Measurements from ENCODE around the gene ACVRL1.

GRCh38 chr12:51922762-51923505 lies 15.6 kb downstream of the ACVRL1 start:
- TF ChIP-seq, protein P1, sequence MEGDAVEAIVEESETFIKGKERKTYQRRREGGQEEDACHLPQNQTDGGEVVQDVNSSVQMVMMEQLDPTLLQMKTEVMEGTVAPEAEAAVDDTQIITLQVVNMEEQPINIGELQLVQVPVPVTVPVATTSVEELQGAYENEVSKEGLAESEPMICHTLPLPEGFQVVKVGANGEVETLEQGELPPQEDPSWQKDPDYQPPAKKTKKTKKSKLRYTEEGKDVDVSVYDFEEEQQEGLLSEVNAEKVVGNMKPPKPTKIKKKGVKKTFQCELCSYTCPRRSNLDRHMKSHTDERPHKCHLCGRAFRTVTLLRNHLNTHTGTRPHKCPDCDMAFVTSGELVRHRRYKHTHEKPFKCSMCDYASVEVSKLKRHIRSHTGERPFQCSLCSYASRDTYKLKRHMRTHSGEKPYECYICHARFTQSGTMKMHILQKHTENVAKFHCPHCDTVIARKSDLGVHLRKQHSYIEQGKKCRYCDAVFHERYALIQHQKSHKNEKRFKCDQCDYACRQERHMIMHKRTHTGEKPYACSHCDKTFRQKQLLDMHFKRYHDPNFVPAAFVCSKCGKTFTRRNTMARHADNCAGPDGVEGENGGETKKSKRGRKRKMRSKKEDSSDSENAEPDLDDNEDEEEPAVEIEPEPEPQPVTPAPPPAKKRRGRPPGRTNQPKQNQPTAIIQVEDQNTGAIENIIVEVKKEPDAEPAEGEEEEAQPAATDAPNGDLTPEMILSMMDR (IDR thresholded peaks at IDR 0.05) = no peak
- TF ChIP-seq POLR2AphosphoS5 (IDR thresholded peaks at IDR 0.05; ENCODE audit: low read depth, low read length) = no peak
- TF ChIP-seq TCF7L2 (IDR thresholded peaks at IDR 0.05; ENCODE audit: low read depth, low read length) = no peak
- TF ChIP-seq, protein P2, sequence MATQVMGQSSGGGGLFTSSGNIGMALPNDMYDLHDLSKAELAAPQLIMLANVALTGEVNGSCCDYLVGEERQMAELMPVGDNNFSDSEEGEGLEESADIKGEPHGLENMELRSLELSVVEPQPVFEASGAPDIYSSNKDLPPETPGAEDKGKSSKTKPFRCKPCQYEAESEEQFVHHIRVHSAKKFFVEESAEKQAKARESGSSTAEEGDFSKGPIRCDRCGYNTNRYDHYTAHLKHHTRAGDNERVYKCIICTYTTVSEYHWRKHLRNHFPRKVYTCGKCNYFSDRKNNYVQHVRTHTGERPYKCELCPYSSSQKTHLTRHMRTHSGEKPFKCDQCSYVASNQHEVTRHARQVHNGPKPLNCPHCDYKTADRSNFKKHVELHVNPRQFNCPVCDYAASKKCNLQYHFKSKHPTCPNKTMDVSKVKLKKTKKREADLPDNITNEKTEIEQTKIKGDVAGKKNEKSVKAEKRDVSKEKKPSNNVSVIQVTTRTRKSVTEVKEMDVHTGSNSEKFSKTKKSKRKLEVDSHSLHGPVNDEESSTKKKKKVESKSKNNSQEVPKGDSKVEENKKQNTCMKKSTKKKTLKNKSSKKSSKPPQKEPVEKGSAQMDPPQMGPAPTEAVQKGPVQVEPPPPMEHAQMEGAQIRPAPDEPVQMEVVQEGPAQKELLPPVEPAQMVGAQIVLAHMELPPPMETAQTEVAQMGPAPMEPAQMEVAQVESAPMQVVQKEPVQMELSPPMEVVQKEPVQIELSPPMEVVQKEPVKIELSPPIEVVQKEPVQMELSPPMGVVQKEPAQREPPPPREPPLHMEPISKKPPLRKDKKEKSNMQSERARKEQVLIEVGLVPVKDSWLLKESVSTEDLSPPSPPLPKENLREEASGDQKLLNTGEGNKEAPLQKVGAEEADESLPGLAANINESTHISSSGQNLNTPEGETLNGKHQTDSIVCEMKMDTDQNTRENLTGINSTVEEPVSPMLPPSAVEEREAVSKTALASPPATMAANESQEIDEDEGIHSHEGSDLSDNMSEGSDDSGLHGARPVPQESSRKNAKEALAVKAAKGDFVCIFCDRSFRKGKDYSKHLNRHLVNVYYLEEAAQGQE (IDR thresholded peaks at IDR 0.05; ENCODE audit: insufficient read depth in 1 of 2, low read depth in 2 of 2, low read length in 1 of 2) = no peak
- TF ChIP-seq SIN3A (IDR thresholded peaks at IDR 0.05; ENCODE audit: borderline replicate concordance, insufficient read depth, low read depth, low read length) = no peak

Data from Panc1 (cell line).